Erythroblast (primary cell): Measurements from ENCODE around the gene CFTR.

Experiments
- GATA1 ChIP-seq: IDR thresholded peaks from 2 replicates; pipeline ENCODE4 v1.6.1; 2011; ENCODE audit warnings: low read depth, mild to moderate bottlenecking, control low read depth, low read length, moderate library complexity
- POLR2A ChIP-seq: IDR thresholded peaks from 2 replicates; pipeline ENCODE4 v1.6.1; 2011; ENCODE audit warnings: mild to moderate bottlenecking, low read length

DNA sequence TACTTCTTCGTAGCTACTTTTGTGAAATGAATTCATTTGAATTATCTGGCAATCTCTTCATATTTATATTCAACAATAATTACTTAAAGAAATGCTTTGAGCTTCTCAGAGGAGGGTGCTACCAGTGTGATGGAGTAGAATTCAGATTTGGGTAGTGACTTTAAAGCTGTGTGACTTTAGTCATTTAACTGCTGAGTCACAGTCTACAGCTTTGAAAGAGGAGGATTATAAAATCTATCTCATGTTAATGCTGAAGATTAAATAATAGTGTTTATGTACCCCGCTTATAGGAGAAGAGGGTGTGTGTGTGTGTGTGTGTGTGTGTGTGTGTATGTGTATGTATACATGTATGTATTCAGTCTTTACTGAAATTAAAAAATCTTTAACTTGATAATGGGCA lies 68.2 kb downstream of the CFTR start:
- no peak for TF ChIP-seq POLR2A
- TF ChIP-seq GATA1, result no peak
